Sigmoid colon (tissue), 7 donors: ENCODE results near the gene TAL2. TPM values are rescaled to one million over a fixed set of nuclear protein-coding genes. Genes with fewer than 3 reads are reported as not detected.

Experiments used
- DNase-seq: peaks from one replicate; pipeline ENCODE4 v3.0.0-alpha.2; 2019
- H3K27ac ChIP-seq, 4 donors: fragments of 200-600 bp; sonication (generic); one replicate each; pipeline ENCODE4 v1.5.1; 2016 to 2019; ENCODE audit warnings: mild to moderate bottlenecking in 1 of 4
- H3K27me3 ChIP-seq, 3 donors: fragments of 200-600 bp; sonication (generic); one replicate each; pipeline ENCODE4 v1.5.1; 2019; ENCODE audit warnings: mild to moderate bottlenecking in 1 of 3
- H3K36me3 ChIP-seq, 4 donors: fragments of 200-600 bp; sonication (generic); one replicate each; pipeline ENCODE4 v1.5.1; 2016 to 2019
- H3K4me1 ChIP-seq, 4 donors: fragments of 200-600 bp; sonication (generic); one replicate each; pipeline ENCODE4 v1.5.1; 2017 to 2019
- H3K4me3 ChIP-seq, 4 donors: fragments of 200-600 bp; sonication (generic); one replicate each; pipeline ENCODE4 v1.5.1; 2017 to 2019; ENCODE audit warnings: mild to moderate bottlenecking in 2 of 4, moderate library complexity in 1 of 4
- H3K9me3 ChIP-seq, 4 donors: fragments of 200-600 bp in 3 of 4; sonication (generic) in 3 of 4; one replicate each; pipeline versions ENCODE4 v1.5.1 to v1.6.1; 2013 to 2019
- CTCF ChIP-seq, 4 experiments: fragments of 450-650 bp in 3 of 4; fragments of 200-600 bp in 1 of 4; IDR thresholded peaks; one replicate each; pipeline ENCODE4 v1.5.1; 2016 to 2019; ENCODE audit warnings: antibody characterized with exemption in 4 of 4, mild to moderate bottlenecking in 3 of 4, moderate library complexity in 2 of 4
- EP300 ChIP-seq, 4 donors: sonication (generic); formaldehyde crosslinking; IDR thresholded peaks; one replicate each; pipeline ENCODE4 v1.6.1; 2017; ENCODE audit warnings: antibody characterized with exemption in 4 of 4
- POLR2A ChIP-seq, 2 donors: fragments of 450-650 bp; IDR thresholded peaks; one replicate each; pipeline ENCODE4 v1.6.1; 2016; ENCODE audit warnings: antibody characterized with exemption in 2 of 2, mild to moderate bottlenecking in 2 of 2, moderate library complexity in 2 of 2
- POLR2AphosphoS5 ChIP-seq, 4 donors: sonication (generic); formaldehyde crosslinking; IDR thresholded peaks; one replicate each; pipeline ENCODE4 v1.6.1; 2017; ENCODE audit warnings: antibody characterized with exemption in 4 of 4
- WGBS, 2 donors: extraction: QIAGEN DNeasy Blood & Tissue Kit; methylation state at CpG; one replicate each; pipeline ENCODE4 v1.1.7; 2013; 5-methylcytosine and 5-hydroxymethylcytosine counted together
- intact Hi-C: fragments of 100-400 bp; cut with DNase I; formaldehyde crosslinking; loops from one replicate; pipeline ENCODE4 v1.15.1; 2023
- polyA plus RNA-seq, 3 donors: library from polyadenylated mRNA; stranded (reverse); fragments of 200-250 nt; gene quantifications; one replicate each; pipeline ENCODE4 v1.2.3, GENCODE V29; 2013
- total RNA-seq, 4 donors: library from RNA; depleted of rRNA; stranded (reverse); fragments of >200 nt; gene quantifications; one replicate each; pipeline ENCODE4 v1.1.0, GENCODE V29; 2016
- donor health status: healthy with polysubstance abuse.
- donor health status: Bipolar disorder and iron deficiency.
- donor health status: healthy.

Gene TAL2
- total and polyA plus RNA-seq, 7 donors, result not detected

GRCh38 chr9:105683688-105684275 lies 21.5 kb downstream of the TAL2 start:
- H3K4me3 ChIP-seq, result no peak overlapping the region
- WGBS, 2 donors, result 80 to 87% methylated on average over 1 of the region's 1 CpG
- H3K9me3 ChIP-seq, result no peaks in the 10 kb centered on the region
- DNase-seq, result no peak
- H3K36me3 ChIP-seq, result no peaks in the 10 kb centered on the region
- TF ChIP-seq POLR2AphosphoS5 (IDR thresholded peaks at IDR 0.05) (no peak), POLR2A (IDR thresholded peaks at IDR 0.05) (no peak), EP300 (IDR thresholded peaks at IDR 0.05) (no peak), CTCF (IDR thresholded peaks at IDR 0.05) (no peak)
- no peak overlapping the region for H3K27ac ChIP-seq
- H3K4me1 ChIP-seq, result no peaks in the 10 kb centered on the region
- H3K27me3 ChIP-seq, result no peaks in the 10 kb centered on the region
- intact Hi-C loops, result no loop called here

- Histone ChIP-seq H3K27ac (no peak overlapping the region), H3K4me1 (no peaks in the 10 kb centered on the region), H3K36me3 (no peaks in the 10 kb centered on the region), H3K4me3 (no peak overlapping the region), H3K9me3 (no peaks in the 10 kb centered on the region), H3K27me3 (peaks cover 0 to 9% (median 0%) of the 10 kb centered on the region in 3 donors)
- 93 to 94% methylated on average over 4 of the region's 4 CpGs for WGBS, 2 donors
- DNase-seq, result no peak
- TF ChIP-seq POLR2A (IDR thresholded peaks at IDR 0.05) (no peak), EP300 (IDR thresholded peaks at IDR 0.05) (no peak), CTCF (IDR thresholded peaks at IDR 0.05) (no peak), POLR2AphosphoS5 (IDR thresholded peaks at IDR 0.05) (no peak)
- intact Hi-C loops, result no loop called here
These were observed 24.7 kb downstream of the TAL2 start for GRCh38 chr9:105686936-105687335.

GRCh38 chr9:105690742-105691141 lies 28.5 kb downstream of the TAL2 start:
- no peaks in the 10 kb centered on the region for H3K9me3 ChIP-seq
- H3K36me3 ChIP-seq, result no peaks in the 10 kb centered on the region
- no peak overlapping the region for H3K27ac ChIP-seq
- 14 to 40% methylated on average over 2 of the region's 2 CpGs for WGBS, 2 donors
- TF ChIP-seq EP300 (IDR thresholded peaks at IDR 0.05), result no peak
- intact Hi-C loops, result no loop called here
- no peak for DNase-seq
- H3K27me3 ChIP-seq, result peaks cover 2 to 32% (median 5%) of the 10 kb centered on the region in 3 donors
- peaks cover 0 to 13% (median 10%) of the 10 kb centered on the region in 4 donors for H3K4me1 ChIP-seq
- no peak overlapping the region for H3K4me3 ChIP-seq

- peaks cover 2 to 32% (median 5%) of the 10 kb centered on the region in 3 donors for H3K27me3 ChIP-seq
- WGBS, 2 donors, result 1 to 2% methylated on average over 15 of the region's 15 CpGs
- peak overlapping the region; percentile 17 to 92 (median 76) for H3K4me3 ChIP-seq
- no peaks in the 10 kb centered on the region for H3K9me3 ChIP-seq
- TF ChIP-seq POLR2AphosphoS5 (IDR thresholded peaks at IDR 0.05), result peak in 2 of 4 donors; percentile 10 to 36
- no peak for TF ChIP-seq EP300 (IDR thresholded peaks at IDR 0.05)
- no peak for TF ChIP-seq POLR2A (IDR thresholded peaks at IDR 0.05)
- no peak for TF ChIP-seq CTCF (IDR thresholded peaks at IDR 0.05)
- H3K36me3 ChIP-seq, result no peaks in the 10 kb centered on the region
- intact Hi-C loops, result no loop called here
- H3K27ac ChIP-seq, result no peak overlapping the region
- peaks cover 0 to 14% (median 10%) of the 10 kb centered on the region in 4 donors for H3K4me1 ChIP-seq
- DNase-seq, result no peak
These were observed 31.4 kb downstream of the TAL2 start for GRCh38 chr9:105693435-105694189.

GRCh38 chr9:105694190-105694847 lies 32.1 kb downstream of the TAL2 start, which contains the start of gene TMEM38B:
Gene TMEM38B, plus strand, starts transcription at chr9:105694541. Its CDS starts 120 bp downstream, at chr9:105694661.
- Histone ChIP-seq H3K4me1 (peaks cover 0 to 14% (median 10%) of the 10 kb centered on the region in 4 donors), H3K9me3 (no peaks in the 10 kb centered on the region), H3K4me3 (peak within 1 kb of the TSS; percentile 73 to 92 (median 77)), H3K27ac (peak within 1 kb of the TSS; percentile 71 to 83 (median 80)), H3K27me3 (peaks cover 2 to 32% (median 5%) of the 10 kb centered on the region in 3 donors), H3K36me3 (no peaks in the 10 kb centered on the region)
- intact Hi-C loops, result no loop called here
- WGBS, 2 donors, result 0 to 1% methylated on average over 65 of the region's 65 CpGs
- DNase-seq, result peak; percentile 86
- TF ChIP-seq CTCF (IDR thresholded peaks at IDR 0.05), result no peak
- TF ChIP-seq POLR2A (IDR thresholded peaks at IDR 0.05), result no peak
- TF ChIP-seq EP300 (IDR thresholded peaks at IDR 0.05), result no peak
- TF ChIP-seq POLR2AphosphoS5 (IDR thresholded peaks at IDR 0.05), result peak; percentile 67 to 82 (median 74)
